HG03064 (cell line): ENCODE measurements around the gene APOBR.
"Not testable (repeated sequence)": the region's sequence is repeated elsewhere in the genome, so short reads cannot be mapped to it uniquely, and the experiment has no call there.

Source experiments
- ATAC-seq: cut with Tn5 transposase; IDR thresholded peaks from one replicate; pipeline ENCODE4 v1.9.1; 2021; ENCODE audit warnings: low read depth; ENCODE audit not compliant: unreplicated experiment

Gene APOBR

GRCh38 chr16:28526201-28527099 lies 32.0 kb downstream of the APOBR start:
- no peak for ATAC-seq

- not testable (repeated sequence) for ATAC-seq
Observed at GRCh38 chr16:28527100-28527785, 32.8 kb downstream of the APOBR start.

GRCh38 chr16:28527985-28528384 lies 33.5 kb downstream of the APOBR start:
- no peak for ATAC-seq

DNA sequence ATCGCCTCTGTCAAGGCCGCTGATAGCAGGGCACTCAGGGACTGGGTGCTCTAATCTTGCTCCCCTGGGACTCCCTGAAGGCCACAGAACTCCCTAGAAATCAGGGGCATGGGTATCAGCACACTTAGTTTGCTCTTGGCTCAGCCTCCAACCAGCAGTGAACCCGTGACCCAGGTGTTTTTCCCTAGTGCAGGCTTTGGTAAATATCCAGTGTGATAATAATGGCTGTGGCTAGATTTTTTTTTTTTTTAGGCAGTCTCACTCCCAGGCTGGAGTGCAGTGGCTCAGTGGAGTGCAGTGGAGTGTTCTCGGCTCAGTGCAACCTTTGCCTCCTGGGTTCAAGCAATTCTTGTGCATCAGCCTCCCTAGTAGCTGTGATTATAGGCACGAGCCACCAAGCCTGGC lies 34.0 kb downstream of the APOBR start:
- ATAC-seq, result no peak

GRCh38 chr16:28529124-28529523 lies 34.7 kb downstream of the APOBR start:
- no peak for ATAC-seq

DNA sequence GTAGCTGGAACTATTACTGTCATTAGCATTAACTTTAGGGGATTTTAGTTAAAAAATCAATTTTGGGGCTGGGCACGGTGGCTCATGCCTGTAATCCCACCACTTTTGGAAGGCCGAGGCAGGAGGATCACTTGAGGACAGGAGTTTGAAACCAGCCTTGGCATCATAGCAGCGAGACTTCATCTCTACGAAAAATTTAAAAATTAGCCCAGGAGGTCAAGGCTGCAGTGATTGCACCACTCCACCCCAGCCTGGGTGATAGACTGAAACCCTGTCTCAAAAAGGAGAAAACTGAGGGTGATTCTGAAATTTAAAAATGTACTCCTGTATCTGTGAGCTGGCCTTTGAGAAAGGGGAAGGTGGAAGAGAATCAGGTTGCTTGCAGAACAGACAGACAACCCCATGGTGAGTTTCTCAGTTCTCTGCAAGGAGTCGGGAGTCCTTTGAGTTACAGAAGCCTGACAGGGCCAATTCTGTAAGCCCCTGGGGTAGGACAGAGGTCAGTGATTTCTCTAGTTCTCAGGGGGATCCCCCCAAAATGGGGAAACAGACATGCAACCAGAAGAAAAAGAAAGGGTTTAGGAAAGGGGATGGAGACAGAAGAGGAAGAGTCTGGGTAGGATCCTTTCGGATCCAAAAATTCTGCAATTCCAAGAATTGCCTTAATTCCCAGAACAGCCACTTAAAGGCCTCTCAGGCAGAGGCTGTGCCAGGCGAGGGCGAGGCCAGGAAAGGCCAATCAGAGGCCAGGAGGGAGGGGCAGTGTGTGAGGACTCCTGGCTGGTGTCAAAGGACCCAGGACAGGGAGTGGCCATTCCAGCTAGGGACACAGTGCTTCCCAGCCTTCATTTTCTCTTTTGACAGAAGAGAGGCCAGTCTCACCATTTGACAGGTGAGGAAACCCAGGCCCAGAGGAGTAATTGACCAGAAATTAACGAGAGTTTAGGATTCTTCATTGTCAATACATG lies 37.6 kb downstream of the APOBR start:
- ATAC-seq, result no peak

DNA sequence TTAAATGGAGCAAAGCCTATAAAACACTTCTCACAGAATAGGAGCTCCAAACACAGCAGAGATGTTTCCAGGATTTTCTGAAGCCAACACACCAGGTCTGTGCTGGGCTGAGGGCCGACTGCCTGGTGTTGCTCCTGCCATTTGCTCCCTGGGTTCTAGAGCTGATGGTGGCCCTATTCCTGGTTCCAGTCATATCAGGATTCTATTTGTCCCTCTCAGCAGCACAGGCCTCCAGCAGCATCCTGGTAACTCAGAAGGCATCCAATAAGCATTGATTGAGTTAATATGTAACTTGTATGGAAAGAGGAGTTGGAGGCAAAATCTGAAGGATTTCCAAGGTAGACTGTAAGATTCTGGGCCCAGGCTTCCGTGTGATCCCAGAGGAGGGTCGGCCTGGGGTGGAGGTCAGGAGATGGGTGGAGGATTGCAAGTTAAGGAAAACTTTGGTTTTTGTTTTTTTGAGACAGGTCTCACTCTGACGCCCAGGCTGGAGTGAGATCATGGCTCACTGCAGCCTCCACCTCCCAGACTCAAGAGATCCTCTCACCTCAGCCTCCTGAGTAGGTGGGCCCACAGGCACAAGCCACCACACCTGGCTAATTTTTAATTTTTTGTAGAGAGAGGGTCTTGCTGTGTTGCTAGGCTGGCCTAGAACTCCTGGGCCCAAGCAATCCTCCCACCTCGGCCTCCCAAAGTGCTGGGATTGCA lies 38.7 kb downstream of the APOBR start:
- ATAC-seq, result no peak

GRCh38 chr16:28534542-28535373 lies 40.3 kb downstream of the APOBR start:
- ATAC-seq, result no peak

GRCh38 chr16:28537076-28537475 lies 42.6 kb downstream of the APOBR start:
- ATAC-seq, result no peak

GRCh38 chr16:28537964-28538732 lies 43.7 kb downstream of the APOBR start:
- no peak for ATAC-seq

DNA sequence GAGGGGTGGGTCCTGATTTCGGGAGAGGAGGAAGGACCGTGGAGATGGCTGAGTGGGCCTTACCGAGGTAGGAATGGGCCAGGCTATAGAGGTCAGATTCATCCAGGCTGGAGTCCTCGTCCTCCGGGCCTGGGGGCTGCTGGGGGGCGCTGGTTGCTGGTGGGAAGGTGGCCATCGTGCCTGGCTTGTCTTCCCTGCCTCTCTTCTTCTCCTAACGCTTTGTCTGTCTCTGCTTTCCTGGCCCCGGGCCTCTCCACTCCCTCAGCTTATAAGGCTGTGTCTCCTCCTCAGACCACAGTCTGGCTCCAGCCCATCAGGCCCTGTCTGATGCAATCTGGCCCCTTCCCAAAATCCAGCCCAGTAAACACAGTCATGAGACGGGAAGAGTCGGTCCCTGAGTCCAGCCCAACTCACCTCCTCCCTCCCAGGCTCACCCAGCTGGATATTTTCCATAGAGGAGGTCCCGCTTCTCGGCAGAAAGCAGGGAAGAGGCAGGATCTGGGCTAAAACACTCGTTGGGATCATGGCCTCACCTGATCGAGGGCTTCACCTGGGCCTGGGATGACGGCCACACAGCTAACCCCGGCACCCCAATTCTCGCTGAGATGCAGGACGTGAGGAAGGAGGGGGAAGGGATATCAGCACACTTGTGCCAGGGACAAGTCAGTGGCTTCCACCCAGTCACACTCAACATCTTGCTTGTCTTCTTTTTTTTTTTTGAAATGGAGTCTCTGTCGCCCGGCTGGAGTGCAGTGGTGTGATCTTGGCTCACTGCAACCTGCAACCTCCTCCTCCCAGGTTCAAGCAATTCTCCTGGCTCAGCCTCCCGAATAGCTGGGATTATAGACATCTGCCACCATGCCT lies 44.5 kb downstream of the APOBR start, which contains the start of gene NUPR1:
Gene NUPR1 (minus strand): TSS at position 242 of the 864 bp plus-strand sequence. CDS start 67 bp downstream, at position 175.
- no peak for ATAC-seq

DNA sequence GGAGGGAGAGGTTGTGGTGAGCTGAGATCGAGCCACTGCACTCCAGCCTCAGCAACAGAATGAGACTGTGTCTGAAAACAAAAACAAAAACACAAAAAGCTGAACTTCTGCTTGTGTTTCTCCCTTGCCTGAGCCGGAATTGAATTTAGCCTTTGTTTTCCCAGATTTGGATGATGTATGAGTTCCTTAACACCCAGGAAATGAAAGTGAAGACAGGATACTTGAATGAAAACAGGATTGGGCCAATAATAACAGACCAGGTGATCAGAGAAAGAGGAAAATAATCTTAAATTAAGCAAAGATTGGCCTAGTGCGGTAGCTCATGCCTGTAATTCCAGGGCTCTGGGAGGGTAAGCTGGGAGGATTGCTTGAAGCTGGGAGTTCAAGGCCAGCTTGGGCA lies 45.9 kb downstream of the APOBR start:
- no peak for ATAC-seq

- ATAC-seq, result no peak
Observed at GRCh38 chr16:28542646-28543045, 48.2 kb downstream of the APOBR start.

GRCh38 chr16:28543072-28543471 lies 48.6 kb downstream of the APOBR start:
- ATAC-seq, result no peak

- ATAC-seq, result no peak
Observed at GRCh38 chr16:28544998-28545397, 50.6 kb downstream of the APOBR start.

DNA sequence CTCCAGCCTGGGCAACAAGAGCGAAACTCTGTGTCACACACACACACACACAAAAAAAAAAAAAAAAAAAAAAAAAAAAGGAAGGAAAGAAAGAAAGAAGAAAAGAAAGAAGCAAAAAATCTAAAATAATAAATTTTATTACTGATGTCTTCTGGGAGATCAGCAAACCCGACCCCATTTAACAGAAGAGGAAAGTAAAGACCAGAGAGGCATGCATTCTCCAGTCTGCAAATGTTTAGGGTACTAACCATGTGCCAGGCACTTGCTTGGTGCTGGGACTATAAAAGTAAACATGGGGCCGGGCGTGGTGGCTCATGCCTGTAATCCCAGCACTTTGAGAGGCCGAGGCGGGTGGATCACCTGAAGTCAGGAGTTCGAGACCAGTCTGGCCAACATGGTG lies 51.5 kb downstream of the APOBR start:
- not testable (repeated sequence) for ATAC-seq

DNA sequence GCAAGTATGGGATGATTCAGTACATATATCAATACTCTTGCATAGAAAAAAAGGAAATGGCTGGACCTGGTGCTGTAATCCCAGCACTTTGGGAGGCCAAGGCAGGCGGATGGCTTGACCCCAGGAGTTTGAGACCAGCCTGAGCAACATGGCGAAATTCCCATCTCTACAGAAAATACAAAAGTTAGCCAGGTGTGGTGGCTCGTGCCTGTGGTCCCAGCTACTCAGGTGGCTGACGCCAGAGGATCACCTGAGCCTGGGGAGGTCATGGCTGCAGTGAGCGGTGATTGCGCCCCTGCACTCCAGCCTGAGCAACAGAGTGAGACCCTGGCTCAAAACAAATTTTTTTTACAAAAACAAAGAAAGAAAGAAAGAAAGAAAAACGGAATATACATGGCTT lies 52.2 kb downstream of the APOBR start:
- no peak for ATAC-seq
